Adipose tissue (tissue), 3 donors: ENCODE data around the gene WLS. TPM values are rescaled to one million over a fixed set of nuclear protein-coding genes. Genes with fewer than 3 reads are reported as not detected.

Experiments used
- H3K27ac ChIP-seq: one replicate; pipeline ENCODE4 v1.5.1; 2013; ENCODE audit warnings: low read depth, low read length
- WGBS, 3 donors: extraction: QIAGEN DNeasy Blood & Tissue Kit; methylation state at CpG; one replicate each; pipeline ENCODE4 v1.1.7; 2013; 5-methylcytosine and 5-hydroxymethylcytosine counted together
- polyA plus RNA-seq, 3 donors: library from polyadenylated mRNA; stranded (reverse); fragments of 200-250 nt; gene quantifications; one replicate each; pipeline ENCODE4 v1.2.3, GENCODE V29; 2013
- donor health status: healthy with polysubstance abuse.
- donor health status: Bipolar disorder and iron deficiency.
- donor health status: healthy.

WLS gene
- polyA plus RNA-seq, 3 donors: 20.1 to 31.6 (median 25.3) TPM

GRCh38 chr1:68205794-68206358, 26.4 kb downstream of the WLS start:
- H3K27ac ChIP-seq: no peak overlapping the region
- 75 to 96% (median 93%) methylated on average over 3 of the region's 3 CpGs for WGBS, 3 donors

- 18 to 75% (median 69%) methylated on average over 4 of the region's 4 CpGs for WGBS, 3 donors
- no peak overlapping the region for H3K27ac ChIP-seq
Observed at GRCh38 chr1:68204977-68205630, 27.2 kb downstream of the WLS start.

- no peak overlapping the region for H3K27ac ChIP-seq
- WGBS, 3 donors: 71 to 84% (median 77%) methylated on average over 5 of the region's 5 CpGs
Observed at GRCh38 chr1:68202239-68202832, 30.0 kb downstream of the WLS start.

- 66 to 78% (median 77%) methylated on average over 7 of the region's 7 CpGs for WGBS, 3 donors
- H3K27ac ChIP-seq: no peak overlapping the region
Observed at GRCh38 chr1:68201546-68202238, 30.6 kb downstream of the WLS start.

GRCh38 chr1:68199603-68200002, 32.7 kb downstream of the WLS start:
- 90 to 93% (median 92%) methylated on average over 2 of the region's 2 CpGs for WGBS, 3 donors
- H3K27ac ChIP-seq: no peak overlapping the region

- 34 to 86% (median 66%) methylated on average over 2 of the region's 2 CpGs for WGBS, 3 donors
- H3K27ac ChIP-seq: no peak overlapping the region
Observed at GRCh38 chr1:68198752-68199151, 33.6 kb downstream of the WLS start.

- no peak overlapping the region for H3K27ac ChIP-seq
- 54 to 97% (median 91%) methylated on average over 1 of the region's 1 CpG for WGBS, 3 donors
Observed at GRCh38 chr1:68197891-68198290, 34.4 kb downstream of the WLS start.

- WGBS, 3 donors: 48 to 94% (median 86%) methylated on average over 2 of the region's 2 CpGs
- no peak overlapping the region for H3K27ac ChIP-seq
Observed at GRCh38 chr1:68197461-68197860, 34.9 kb downstream of the WLS start.

- WGBS, 3 donors: 56 to 85% (median 72%) methylated on average over 3 of the region's 3 CpGs
Observed at GRCh38 chr1:68196676-68197075, 35.6 kb downstream of the WLS start.

GRCh38 chr1:68191717-68192116, 40.6 kb downstream of the WLS start:
- no peak overlapping the region for H3K27ac ChIP-seq
- WGBS, 3 donors: 92 to 100% (median 95%) methylated on average over 2 of the region's 2 CpGs

More at GRCh38 chr1:68196676-68197075, 35.6 kb downstream of the WLS start:
- H3K27ac ChIP-seq: no peak overlapping the region

- no peak overlapping the region for H3K27ac ChIP-seq
- 56 to 85% (median 68%) methylated on average over 4 of the region's 4 CpGs for WGBS, 3 donors
Observed at GRCh38 chr1:68188644-68189340, 43.5 kb downstream of the WLS start.

- 75 to 91% (median 84%) methylated on average over 3 of the region's 3 CpGs for WGBS, 3 donors
- no peak overlapping the region for H3K27ac ChIP-seq
Observed at GRCh38 chr1:68188060-68188538, 44.2 kb downstream of the WLS start.

- H3K27ac ChIP-seq: no peak overlapping the region
- 46 to 96% (median 50%) methylated on average over 2 of the region's 2 CpGs for WGBS, 3 donors
Observed at GRCh38 chr1:68185743-68186142, 46.6 kb downstream of the WLS start.

GRCh38 chr1:68183895-68184294, 48.4 kb downstream of the WLS start:
- 95 to 97% (median 97%) methylated on average over 2 of the region's 2 CpGs for WGBS, 3 donors
- no peak overlapping the region for H3K27ac ChIP-seq

GRCh38 chr1:68181165-68181556, 51.2 kb downstream of the WLS start:
- 33 to 73% (median 70%) methylated on average over 1 of the region's 1 CpG for WGBS, 3 donors
- H3K27ac ChIP-seq: no peak overlapping the region

- no peak overlapping the region for H3K27ac ChIP-seq
Observed at GRCh38 chr1:68180441-68181164, 51.7 kb downstream of the WLS start.

GRCh38 chr1:68178821-68179490, 53.4 kb downstream of the WLS start:
- WGBS, 3 donors: 83 to 90% (median 87%) methylated on average over 4 of the region's 4 CpGs

More at GRCh38 chr1:68178821-68179490, 53.4 kb downstream of the WLS start:
- no peak overlapping the region for H3K27ac ChIP-seq
